Endothelial cell of umbilical vein (primary cell): ENCODE data around the gene NXN. TPM values are rescaled to one million over a fixed set of nuclear protein-coding genes. Genes with fewer than 3 reads are reported as not detected.

Experiments used
- BruUV-seq: library from RNA; stranded (reverse); fragments of 400-500 nt; replicated peaks from 2 replicates; lab custom pipeline; 2021; lab: Mats Ljungman, UMichigan
- CTCF ChIA-PET: fragments of 300-600, 350-600 bp; sonication (Branson Sonifier 250); formaldehyde crosslinking; loops from one replicate; lab custom pipeline; 2021; ENCODE audit warnings: antibody characterized with exemption, inconsistent platforms; lab: Charles Lee
- POLR2A ChIA-PET: fragments of 300-600, 350-600 bp; sonication (Branson Sonifier 250); formaldehyde crosslinking; loops from one replicate; lab custom pipeline; 2021; ENCODE audit warnings: antibody characterized with exemption, inconsistent platforms; lab: Charles Lee
- DNase-seq: peaks from one replicate; pipeline ENCODE4 v3.0.0-alpha.2; 2011; ENCODE audit warnings: low read depth, low spot score
- FAIRE-seq: peaks from 2 replicates; lab custom pipeline; 2011; peaks lifted over from hg19 to GRCh38; lab: Jason Lieb, UNC
- H2AFZ ChIP-seq: 2 replicates; pipeline ENCODE4 v1.6.0; 2012; ENCODE audit warnings: low read depth, low read length, control low read depth, inconsistent platforms
- H3K27ac ChIP-seq: 2 replicates; pipeline ENCODE4 v1.5.1; 2011; ENCODE audit warnings: low read depth, mild to moderate bottlenecking, control low read depth, low read length, moderate library complexity; ENCODE audit not compliant: insufficient read depth
- H3K27me3 ChIP-seq, 2 experiments: 2 replicates each; pipeline versions ENCODE4 v1.6.0 to v1.6.1; 2011; ENCODE audit warnings: low read length in 2 of 2, mixed read lengths in 1 of 2; ENCODE audit not compliant: control insufficient read depth in 2 of 2, insufficient read depth in 2 of 2
- H3K36me3 ChIP-seq, 2 experiments: 2 replicates in 1 of 2; 3 replicates in 1 of 2; pipeline ENCODE4 v1.5.1; 2011; ENCODE audit warnings: low read length in 2 of 2, mild to moderate bottlenecking in 1 of 2, moderate library complexity in 1 of 2; ENCODE audit not compliant: control insufficient read depth in 2 of 2, insufficient read depth in 2 of 2; ENCODE audit errors: extremely low read depth in 1 of 2
- H3K4me1 ChIP-seq: 3 replicates; pipeline ENCODE4 v1.5.1; 2011; ENCODE audit warnings: mild to moderate bottlenecking, low read length; ENCODE audit not compliant: control insufficient read depth, insufficient read depth; ENCODE audit errors: extremely low read depth
- H3K4me2 ChIP-seq: 2 replicates; pipeline ENCODE4 v1.6.1; 2011; ENCODE audit warnings: low read length, control low read depth, mixed read lengths; ENCODE audit not compliant: insufficient read depth
- H3K4me3 ChIP-seq, 3 experiments: fragments of 200-600 bp in 1 of 3; sonication (generic), shearing (Covaris generic) in 1 of 3; replicated peaks in 1 of 3; 2 replicates each; pipeline ENCODE4 v1.5.1; 2011 to 2016; ENCODE audit warnings: control low read depth in 3 of 3, low read length in 3 of 3, mild to moderate bottlenecking in 2 of 3, inconsistent platforms in 1 of 3, low read depth in 1 of 3, moderate library complexity in 1 of 3; ENCODE audit not compliant: insufficient read depth in 1 of 3
- H3K79me2 ChIP-seq: 2 replicates; pipeline ENCODE4 v1.6.0; 2012; ENCODE audit warnings: low read length, inconsistent platforms; ENCODE audit not compliant: control insufficient read depth, insufficient read depth
- H3K9ac ChIP-seq: replicated peaks from 2 replicates; pipeline ENCODE3; 2011; ENCODE audit warnings: low read length, control low read depth; ENCODE audit not compliant: insufficient read depth; ENCODE audit errors: extremely low read depth
- H3K9me1 ChIP-seq: replicated peaks from 3 replicates; pipeline ENCODE4 v1.6.0; 2011; ENCODE audit warnings: mild to moderate bottlenecking, low read length; ENCODE audit not compliant: control insufficient read depth, insufficient read depth; ENCODE audit errors: extremely low read depth
- H3K9me3 ChIP-seq: replicated peaks from 2 replicates; pipeline ENCODE4 v1.5.1; 2012; ENCODE audit warnings: low read length, inconsistent platforms; ENCODE audit not compliant: control insufficient read depth, insufficient read depth
- H4K20me1 ChIP-seq: replicated peaks from 2 replicates; pipeline ENCODE3; 2011; ENCODE audit warnings: mild to moderate bottlenecking, low read length; ENCODE audit not compliant: control insufficient read depth, insufficient read depth; ENCODE audit errors: extremely low read depth
- CTCF ChIP-seq, 2 donors: IDR thresholded peaks; 1 replicate in 1 of 2; 2 replicates in 1 of 2; pipeline ENCODE4 v1.5.1; 2011; ENCODE audit warnings: low read length in 2 of 2, mild to moderate bottlenecking in 2 of 2, moderate library complexity in 2 of 2, control low read depth in 1 of 2, inconsistent platforms in 1 of 2, low read depth in 1 of 2; ENCODE audit not compliant: insufficient read depth in 1 of 2; ENCODE audit errors: extremely low read depth in 1 of 2
- EZH2 ChIP-seq: IDR thresholded peaks from 2 replicates; pipeline ENCODE4 v1.6.1; 2012; ENCODE audit warnings: borderline replicate concordance, low read depth, mild to moderate bottlenecking, moderate library complexity, low read length, inconsistent platforms; ENCODE audit not compliant: severe bottlenecking
- FOS ChIP-seq: IDR thresholded peaks from 2 replicates; pipeline ENCODE4 v1.6.1; 2011; ENCODE audit warnings: mild to moderate bottlenecking, low read length, moderate library complexity, borderline replicate concordance; ENCODE audit not compliant: insufficient read depth
- GATA2 ChIP-seq: IDR thresholded peaks from 2 replicates; pipeline ENCODE4 v1.7.0; 2011; ENCODE audit warnings: low read depth, mild to moderate bottlenecking, moderate library complexity, mixed read lengths, low read length; ENCODE audit not compliant: insufficient read length, insufficient read depth
- JUN ChIP-seq: IDR thresholded peaks from 2 replicates; pipeline ENCODE4 v1.6.1; 2011; ENCODE audit warnings: borderline replicate concordance, low read depth; ENCODE audit not compliant: insufficient read length, insufficient read depth
- MAX ChIP-seq: IDR thresholded peaks from 2 replicates; pipeline ENCODE4 v1.6.1; 2011; ENCODE audit not compliant: insufficient read depth, insufficient read length
- MYC ChIP-seq: IDR thresholded peaks from one replicate; pipeline ENCODE4 v1.6.1; 2011; ENCODE audit warnings: mild to moderate bottlenecking, low read depth, low read length
- POLR2A ChIP-seq: IDR thresholded peaks from 2 replicates; pipeline ENCODE4 v1.6.1; 2012; ENCODE audit warnings: low read depth, mild to moderate bottlenecking, control low read depth, low read length
- POLR2AphosphoS5 ChIP-seq: IDR thresholded peaks from 2 replicates; pipeline ENCODE4 v1.6.1; 2012; ENCODE audit warnings: low read depth, mild to moderate bottlenecking, control low read depth, low read length, moderate library complexity; ENCODE audit not compliant: insufficient read depth
- dilution Hi-C: fragments of 300-500 bp; cut with MboI; formaldehyde crosslinking; loops from one replicate; pipeline ENCODE4 v1.15.0; 2019; ENCODE audit warnings: low sequenced_read_pairs; ENCODE audit not compliant: extremely low pct_ligation_motif_present
- intact Hi-C: fragments of 100-400 bp; cut with micrococcal nuclease; formaldehyde crosslinking; loops from one replicate; pipeline ENCODE4 v1.10.0; 2022
- polyA plus RNA-seq, 4 experiments: library from polyadenylated mRNA; depleted of rRNA in 3 of 4; stranded (reverse) in 3 of 4; unstranded in 1 of 4; fragments of >200 nt; gene quantifications; 2 replicates each; pipeline versions ENCODE4 v1.2.1 to v1.2.3, GENCODE V29; 2011 to 2012; ENCODE audit warnings: missing spikeins in 1 of 4
- total RNA-seq: library from RNA; stranded (reverse); gene quantifications from 2 replicates; pipeline ENCODE4 v1.2.3, GENCODE V29; 2021

NXN gene
- total and polyA plus RNA-seq, 2 donors (not counting 3 experiments of a cell fraction or from before 2014, with no cell fraction given), result 69.5 to 77.3 TPM

GRCh38 chr17:986322-986929, 6.8 kb upstream of the NXN start:
- no peak for FAIRE-seq
- H3K79me2 ChIP-seq, result no peaks in the 10 kb centered on the region
- H3K27ac ChIP-seq, result no peak overlapping the region
- POLR2A ChIA-PET, result no interaction called here
- CTCF ChIA-PET, result interaction anchor here (1.4 kb wide), 1 partner anchor 70 kb away, joined by 6 read pairs; no protein-coding TSS in a partner anchor
- dilution Hi-C loops, result loop anchor here (25.0 kb wide), 1 partner anchor 199 kb away; the partner anchor contains the start of genes GLOD4 and MRM3
- TF ChIP-seq EZH2 (no peak), MAX (no peak), JUN (no peak), FOS (no peak), GATA2 (no peak), POLR2AphosphoS5 (no peak), POLR2A (no peak), MYC (no peak), CTCF (IDR thresholded peaks at IDR 0.05; ENCODE audit: extremely low read depth in 1 of 2, insufficient read depth in 1 of 2, low read depth in 1 of 2, low read length in 2 of 2) (no peak)
- no peaks in the 10 kb centered on the region for H3K9me1 ChIP-seq
- no peaks in the 10 kb centered on the region for H3K36me3 ChIP-seq
- no TSS peak for BruUV-seq
- no peaks in the 10 kb centered on the region for H4K20me1 ChIP-seq
- H3K4me2 ChIP-seq, result no peak overlapping the region
- H3K4me1 ChIP-seq, result no peaks in the 10 kb centered on the region
- no peak overlapping the region for H2AFZ ChIP-seq
- no peak overlapping the region for H3K4me3 ChIP-seq
- no peak for DNase-seq
- intact Hi-C loops, result no loop called here
- H3K27me3 ChIP-seq, result no peaks in the 10 kb centered on the region
- no peaks in the 10 kb centered on the region for H3K9me3 ChIP-seq
- H3K9ac ChIP-seq, result no peak overlapping the region
